ENCODE data around the gene PLCB4. TPM values are rescaled to one million over a fixed set of nuclear protein-coding genes. Genes with fewer than 3 reads are reported as not detected.

The PLCB4 gene
- total and polyA plus RNA-seq, 2 donors (not counting 1 experiment from before 2014, with no cell fraction given): 7.3 to 13.7 TPM

- H3K4me3 ChIP-seq (replicated peaks in 1 of 4; ENCODE audit: control extremely low read depth in 1 of 4, insufficient read depth in 1 of 4, low read depth in 3 of 4, low read length in 4 of 4): no peak overlapping the region
- TF ChIP-seq CTCF (conservative IDR thresholded peaks at IDR 0.05 in 1 of 2, IDR thresholded peaks at IDR 0.05 in 1 of 2; ENCODE audit: low read depth in 1 of 2, low read length in 2 of 2) (peak in 1 of 2 donors; percentile 45), EZH2 (IDR thresholded peaks at IDR 0.05; ENCODE audit: low read length, missing control alignments) (no peak)
- no peaks in the 10 kb centered on the region for H3K9me3 ChIP-seq (ENCODE audit: control insufficient read depth, insufficient read depth, low read depth, low read length)
- H3K4me2 ChIP-seq (ENCODE audit: extremely low read depth, insufficient read depth, low read length): no peak overlapping the region
- H3K36me3 ChIP-seq (ENCODE audit: control insufficient read depth, insufficient read depth, low read length): no peaks in the 10 kb centered on the region
- no peaks in the 10 kb centered on the region for H4K20me1 ChIP-seq (ENCODE audit: control insufficient read depth, extremely low read depth, insufficient read depth, low read length)
- no peaks in the 10 kb centered on the region for H3K79me2 ChIP-seq (ENCODE audit: control insufficient read depth, insufficient read depth, low read length)
- no peak overlapping the region for H3K9ac ChIP-seq (ENCODE audit: insufficient read depth, low read length)
- no peak overlapping the region for H2AFZ ChIP-seq (ENCODE audit: low read length)
- no peaks in the 10 kb centered on the region for H3K4me1 ChIP-seq (ENCODE audit: control insufficient read depth, extremely low read depth, insufficient read depth, low read length)
- H3K27ac ChIP-seq (ENCODE audit: insufficient read depth, low read length): no peak overlapping the region
- no peaks in the 10 kb centered on the region for H3K27me3 ChIP-seq (ENCODE audit: control insufficient read depth, insufficient read depth, low read length)
- DNase-seq (ENCODE audit: low read depth in 2 of 2): peak in 1 of 2 donors; percentile 47
Observed at GRCh38 chr20:9458138-9458796, 389.4 kb downstream of the PLCB4 start.

- no peaks in the 10 kb centered on the region for H3K27me3 ChIP-seq (ENCODE audit: control insufficient read depth, insufficient read depth, low read length)
- no peaks in the 10 kb centered on the region for H4K20me1 ChIP-seq (ENCODE audit: control insufficient read depth, extremely low read depth, insufficient read depth, low read length)
- H2AFZ ChIP-seq (ENCODE audit: low read length): no peak overlapping the region
- no peaks in the 10 kb centered on the region for H3K36me3 ChIP-seq (ENCODE audit: control insufficient read depth, insufficient read depth, low read length)
- H3K4me3 ChIP-seq (replicated peaks in 1 of 4; ENCODE audit: control extremely low read depth in 1 of 4, insufficient read depth in 1 of 4, low read depth in 3 of 4, low read length in 4 of 4): no peak overlapping the region
- no peak for TF ChIP-seq CTCF (conservative IDR thresholded peaks at IDR 0.05 in 1 of 2, IDR thresholded peaks at IDR 0.05 in 1 of 2; ENCODE audit: low read depth in 1 of 2, low read length in 2 of 2)
- TF ChIP-seq EZH2 (IDR thresholded peaks at IDR 0.05; ENCODE audit: low read length, missing control alignments): no peak
- H3K4me2 ChIP-seq (ENCODE audit: extremely low read depth, insufficient read depth, low read length): no peak overlapping the region
- no peaks in the 10 kb centered on the region for H3K9me3 ChIP-seq (ENCODE audit: control insufficient read depth, insufficient read depth, low read depth, low read length)
- peak; percentile 59 to 61 for DNase-seq (ENCODE audit: low read depth in 2 of 2)
- H3K27ac ChIP-seq (ENCODE audit: insufficient read depth, low read length): no peak overlapping the region
- no peaks in the 10 kb centered on the region for H3K79me2 ChIP-seq (ENCODE audit: control insufficient read depth, insufficient read depth, low read length)
- H3K4me1 ChIP-seq (ENCODE audit: control insufficient read depth, extremely low read depth, insufficient read depth, low read length): no peaks in the 10 kb centered on the region
- H3K9ac ChIP-seq (ENCODE audit: insufficient read depth, low read length): no peak overlapping the region
Observed at GRCh38 chr20:9460518-9460917, 391.6 kb downstream of the PLCB4 start.

GRCh38 chr20:9467995-9468394, 399.1 kb downstream of the PLCB4 start:
- Histone ChIP-seq H3K4me1 (ENCODE audit: control insufficient read depth, extremely low read depth, insufficient read depth, low read length) (no peaks in the 10 kb centered on the region), H3K79me2 (ENCODE audit: control insufficient read depth, insufficient read depth, low read length) (no peaks in the 10 kb centered on the region), H3K27ac (ENCODE audit: insufficient read depth, low read length) (no peak overlapping the region), H3K27me3 (ENCODE audit: control insufficient read depth, insufficient read depth, low read length) (no peaks in the 10 kb centered on the region), H3K9ac (ENCODE audit: insufficient read depth, low read length) (no peak overlapping the region), H3K4me3 (replicated peaks in 1 of 4; ENCODE audit: control extremely low read depth in 1 of 4, insufficient read depth in 1 of 4, low read depth in 3 of 4, low read length in 4 of 4) (no peak overlapping the region), H3K36me3 (ENCODE audit: control insufficient read depth, insufficient read depth, low read length) (no peaks in the 10 kb centered on the region), H2AFZ (ENCODE audit: low read length) (no peak overlapping the region), H4K20me1 (ENCODE audit: control insufficient read depth, extremely low read depth, insufficient read depth, low read length) (no peaks in the 10 kb centered on the region), H3K4me2 (ENCODE audit: extremely low read depth, insufficient read depth, low read length) (no peak overlapping the region), H3K9me3 (ENCODE audit: control insufficient read depth, insufficient read depth, low read depth, low read length) (no peaks in the 10 kb centered on the region)
- no peak for TF ChIP-seq EZH2 (IDR thresholded peaks at IDR 0.05; ENCODE audit: low read length, missing control alignments)
- TF ChIP-seq CTCF (conservative IDR thresholded peaks at IDR 0.05 in 1 of 2, IDR thresholded peaks at IDR 0.05 in 1 of 2; ENCODE audit: low read depth in 1 of 2, low read length in 2 of 2): peak; percentile 40 to 64
- no peak for DNase-seq (ENCODE audit: low read depth in 2 of 2)

Data from fibroblast of lung (primary cell).